GM23338 (cell line): ENCODE results near the gene NOD1. TPM values are rescaled to one million over a fixed set of nuclear protein-coding genes. Genes with fewer than 3 reads are reported as not detected.

Source experiments
- ATAC-seq: fragments of 200-7000 bp; cut with Tn5 transposase; 3 replicates; pipeline ENCODE4 v1.9.1; 2020
- DNase-seq: peaks from one replicate; pipeline ENCODE4 v3.0.0-alpha.2; 2015; ENCODE audit warnings: low spot score
- H2AFZ ChIP-seq: fragments of 200-600 bp; sonication (generic); 2 replicates; pipeline ENCODE4 v1.8.0; 2016; ENCODE audit warnings: antibody characterized with exemption, mild to moderate bottlenecking, moderate library complexity
- H3F3A ChIP-seq: fragments of 200-600 bp; sonication (generic); replicated peaks from 2 replicates; pipeline ENCODE4 v1.8.0; 2017; ENCODE audit warnings: antibody characterized with exemption, mixed run types, low read depth
- H3K27ac ChIP-seq: fragments of 200-600 bp; sonication (generic); 2 replicates; pipeline ENCODE4 v1.6.1; 2016; ENCODE audit warnings: low read depth
- H3K27me3 ChIP-seq: fragments of 200-600 bp; sonication (generic); 2 replicates; pipeline ENCODE4 v1.8.0; 2016; ENCODE audit warnings: mild to moderate bottlenecking, mixed run types, moderate library complexity; ENCODE audit not compliant: insufficient read depth
- H3K36me3 ChIP-seq: fragments of 200-600 bp; sonication (generic); 2 replicates; pipeline ENCODE4 v1.8.0; 2016; ENCODE audit warnings: mild to moderate bottlenecking; ENCODE audit not compliant: insufficient read depth
- H3K4me1 ChIP-seq: fragments of 200-600 bp; sonication (generic); 2 replicates; pipeline ENCODE4 v1.8.0; 2016; ENCODE audit warnings: mild to moderate bottlenecking, moderate library complexity; ENCODE audit not compliant: insufficient read depth
- H3K4me2 ChIP-seq: fragments of 200-600 bp; sonication (generic); 2 replicates; pipeline ENCODE4 v1.7.1; 2017; ENCODE audit warnings: mixed run types
- H3K4me3 ChIP-seq: fragments of 200-600 bp; sonication (generic); 2 replicates; pipeline ENCODE4 v1.6.1; 2016; ENCODE audit warnings: mixed run types
- H3K79me2 ChIP-seq: fragments of 200-600 bp; sonication (generic); replicated peaks from 2 replicates; pipeline ENCODE4 v1.8.0; 2017; ENCODE audit warnings: mild to moderate bottlenecking; ENCODE audit not compliant: insufficient read depth
- H3K9me2 ChIP-seq: fragments of 200-600 bp; sonication (generic); 2 replicates; pipeline ENCODE4 v1.8.0; 2017; ENCODE audit not compliant: insufficient read depth
- H4K20me1 ChIP-seq: fragments of 200-600 bp; sonication (generic); replicated peaks from 2 replicates; pipeline ENCODE4 v1.8.0; 2017; ENCODE audit warnings: mild to moderate bottlenecking; ENCODE audit not compliant: insufficient read depth
- H3K27ac Mint-ChIP-seq: 2 replicates; pipeline ENCODE4 v1.8.0; 2020; ENCODE audit warnings: inconsistent platforms, mild to moderate bottlenecking, moderate library complexity, mixed read lengths
- H3K27me3 Mint-ChIP-seq: 3 replicates; pipeline ENCODE4 v1.8.0; 2022; ENCODE audit warnings: low read depth, mild to moderate bottlenecking, moderate library complexity, mixed read lengths, inconsistent platforms; ENCODE audit not compliant: insufficient read depth, poor library complexity
- H3K36me3 Mint-ChIP-seq: 3 replicates; pipeline ENCODE4 v1.8.0; 2021; ENCODE audit warnings: low read depth, mild to moderate bottlenecking, inconsistent platforms, moderate library complexity, mixed read lengths
- H3K4me1 Mint-ChIP-seq: 3 replicates; pipeline ENCODE4 v1.8.0; 2020; ENCODE audit warnings: mild to moderate bottlenecking, inconsistent platforms, mixed read lengths
- H3K4me3 Mint-ChIP-seq: 3 replicates; pipeline ENCODE4 v1.8.0; 2021; ENCODE audit warnings: moderate library complexity, mild to moderate bottlenecking, inconsistent platforms, mixed read lengths
- H3K9me3 Mint-ChIP-seq: 3 replicates; pipeline ENCODE4 v1.8.0; 2020; ENCODE audit warnings: moderate library complexity, mild to moderate bottlenecking, inconsistent platforms, mixed read lengths
- CREB1 ChIP-seq: fragments of 250-450 bp; sonication (Bioruptor Pico); IDR thresholded peaks from 2 replicates; pipeline ENCODE4 v1.5.0; 2020; ENCODE audit warnings: low read depth, mild to moderate bottlenecking, moderate library complexity
- CTCF ChIP-seq, 2 experiments: fragments of 200-600 bp in 1 of 2; sonication (generic) in 1 of 2; conservative IDR thresholded peaks; 2 replicates each; pipeline versions ENCODE4 v1.5.1 to v1.6.1; 2016 to 2017; ENCODE audit warnings: antibody characterized with exemption in 2 of 2, low read depth in 2 of 2, mild to moderate bottlenecking in 2 of 2, moderate library complexity in 1 of 2
- ETS1 ChIP-seq: IDR thresholded peaks from 2 replicates; pipeline ENCODE4 v1.6.1; 2016; ENCODE audit warnings: antibody characterized with exemption
- EZH2 ChIP-seq: fragments of 200-600 bp; sonication (generic); IDR thresholded peaks from one replicate; pipeline ENCODE4 v1.8.0; 2017; ENCODE audit warnings: antibody characterized with exemption, mild to moderate bottlenecking, low read depth; ENCODE audit not compliant: unreplicated experiment
- EZH2phosphoT487 ChIP-seq: fragments of 200-600 bp; sonication (generic); IDR thresholded peaks from one replicate; pipeline ENCODE4 v1.8.1; 2018; ENCODE audit warnings: antibody characterized with exemption; ENCODE audit not compliant: unreplicated experiment
- JUNB ChIP-seq: IDR thresholded peaks from one replicate; pipeline ENCODE4 v1.6.1; 2016; ENCODE audit warnings: antibody characterized with exemption; ENCODE audit not compliant: unreplicated experiment
- NANOG ChIP-seq: IDR thresholded peaks from 2 replicates; pipeline ENCODE4 v1.6.1; 2016; ENCODE audit warnings: antibody characterized with exemption, borderline replicate concordance
- POLR2AphosphoS5 ChIP-seq: IDR thresholded peaks from 2 replicates; pipeline ENCODE4 v1.6.1; 2016; ENCODE audit warnings: antibody characterized with exemption, low read depth
- REST ChIP-seq: IDR thresholded peaks from one replicate; pipeline ENCODE4 v1.6.1; 2018; ENCODE audit warnings: antibody characterized with exemption; ENCODE audit not compliant: unreplicated experiment
- STAT1 ChIP-seq: IDR thresholded peaks from one replicate; pipeline ENCODE4 v1.6.1; 2016; ENCODE audit warnings: antibody characterized with exemption; ENCODE audit not compliant: unreplicated experiment
- ZNF114 ChIP-seq: fragments of 250-450 bp; sonication (Bioruptor Pico); IDR thresholded peaks from 2 replicates; pipeline ENCODE4 v1.5.0; 2020; ENCODE audit warnings: mild to moderate bottlenecking, moderate library complexity
- ZNF331 ChIP-seq: fragments of 250-450 bp; sonication (Bioruptor Pico); IDR thresholded peaks from 2 replicates; pipeline ENCODE4 v1.5.0; 2020; ENCODE audit warnings: low read depth, mild to moderate bottlenecking, moderate library complexity
- ZNF462 ChIP-seq: fragments of 250-450 bp; sonication (Bioruptor Pico); IDR thresholded peaks from 2 replicates; pipeline ENCODE4 v1.5.0; 2020; ENCODE audit warnings: mild to moderate bottlenecking, moderate library complexity
- polyA plus RNA-seq: library from polyadenylated mRNA; unstranded; fragments of >200 nt; fragmentation: Nextera tagmentation; extraction: Ambion mirVana; gene quantifications from 2 replicates; pipeline ENCODE4 v1.2.1, GENCODE V29; 2016
- total RNA-seq: library from RNA; depleted of rRNA; stranded (reverse); fragments of >200 nt; shearing (Covaris generic); gene quantifications from 2 replicates; pipeline ENCODE4 v1.2.3, GENCODE V29; 2014

The NOD1 gene
- total and polyA plus RNA-seq, 2 experiments from 2014 or later, result 2.1 to 7.3 TPM

GRCh38 chr7:30411173-30411572, 67.4 kb downstream of the NOD1 start:
- H3K27ac Mint-ChIP-seq, result no peak overlapping the region
- no peaks in the 10 kb centered on the region for H4K20me1 ChIP-seq
- no peaks in the 10 kb centered on the region for H3K9me2 ChIP-seq
- no peaks in the 10 kb centered on the region for H3F3A ChIP-seq
- TF ChIP-seq CREB1 (CRISPR knock-in tag), result no peak
- TF ChIP-seq ZNF462, result no peak
- no peak for TF ChIP-seq STAT1
- TF ChIP-seq NANOG, result no peak
- no peak for TF ChIP-seq REST
- no peak for TF ChIP-seq ZNF114
- no peak for TF ChIP-seq POLR2AphosphoS5
- TF ChIP-seq EZH2, result no peak
- no peak for TF ChIP-seq CTCF (conservative IDR thresholded peaks at IDR 0.05; ENCODE audit: low read depth in 2 of 2)
- TF ChIP-seq ZNF331 (CRISPR knock-in tag), result no peak
- no peak for TF ChIP-seq EZH2phosphoT487
- no peak for TF ChIP-seq JUNB
- no peak for TF ChIP-seq ETS1
- no peaks in the 10 kb centered on the region for H3K27me3 ChIP-seq
- no peak overlapping the region for H3K27ac ChIP-seq
- no peak overlapping the region for H3K4me3 Mint-ChIP-seq
- H3K4me3 ChIP-seq, result no peak overlapping the region
- H3K79me2 ChIP-seq, result no peaks in the 10 kb centered on the region
- peaks cover 14% of the 10 kb centered on the region for H3K9me3 Mint-ChIP-seq
- ATAC-seq, result no peak
- no peak overlapping the region for H2AFZ ChIP-seq
- DNase-seq, result no peak
- peaks cover 13% of the 10 kb centered on the region for H3K36me3 Mint-ChIP-seq
- H3K36me3 ChIP-seq, result peaks cover 4% of the 10 kb centered on the region; the same call in 1 of the 2 replicates
- H3K4me2 ChIP-seq, result no peak overlapping the region
- H3K27me3 Mint-ChIP-seq, result peaks cover 2% of the 10 kb centered on the region
- 0 out of 3 replicates have a peak, but pooled peaks cover 2% of the 10 kb centered on the region for H3K4me1 Mint-ChIP-seq
- no peaks in the 10 kb centered on the region for H3K4me1 ChIP-seq
